Osteocyte (in vitro differentiated cells): Measurements from ENCODE around the gene CIAO3. TPM values are rescaled to one million over a fixed set of nuclear protein-coding genes. Genes with fewer than 3 reads are reported as not detected.

ENCODE experiments used
- DNase-seq: peaks from one replicate; pipeline ENCODE4 v3.0.0; 2021; ENCODE audit warnings: mixed read lengths; ENCODE audit not compliant: unreplicated experiment; ENCODE audit errors: extremely low spot score
- H3K27ac Mint-ChIP-seq: one replicate; pipeline ENCODE4 v1.8.0; 2021; ENCODE audit warnings: mild to moderate bottlenecking, mixed read lengths; ENCODE audit not compliant: unreplicated experiment
- H3K27me3 Mint-ChIP-seq: one replicate; pipeline ENCODE4 v1.8.0; 2021; ENCODE audit warnings: mixed read lengths; ENCODE audit not compliant: unreplicated experiment
- H3K36me3 Mint-ChIP-seq: one replicate; pipeline ENCODE4 v1.8.0; 2021; ENCODE audit warnings: mixed read lengths; ENCODE audit not compliant: unreplicated experiment
- H3K4me1 Mint-ChIP-seq: one replicate; pipeline ENCODE4 v1.8.0; 2021; ENCODE audit warnings: mixed read lengths; ENCODE audit not compliant: unreplicated experiment
- H3K4me3 Mint-ChIP-seq: one replicate; pipeline ENCODE4 v1.8.0; 2021; ENCODE audit warnings: mild to moderate bottlenecking, moderate library complexity, mixed read lengths; ENCODE audit not compliant: unreplicated experiment
- H3K9me3 Mint-ChIP-seq: one replicate; pipeline ENCODE4 v1.8.0; 2021; ENCODE audit warnings: mixed read lengths; ENCODE audit not compliant: unreplicated experiment
- CTCF ChIP-seq: fragments of 200-600 bp; sonication (generic); IDR thresholded peaks from 2 replicates; pipeline ENCODE4 v1.5.0; 2021; ENCODE audit warnings: antibody characterized with exemption, mild to moderate bottlenecking, moderate library complexity
- total RNA-seq: library from RNA; stranded (reverse); gene quantifications from 2 replicates; pipeline ENCODE4 v1.2.1, GENCODE V29; 2021

The CIAO3 gene
- total RNA-seq, 1 donor from 2014 or later, result 31.4 TPM

- no peak overlapping the region for H3K27ac Mint-ChIP-seq
- H3K9me3 Mint-ChIP-seq, result no peaks in the 10 kb centered on the region
- H3K4me1 Mint-ChIP-seq, result no peaks in the 10 kb centered on the region
- H3K36me3 Mint-ChIP-seq, result no peaks in the 10 kb centered on the region
- H3K4me3 Mint-ChIP-seq, result no peak overlapping the region
- H3K27me3 Mint-ChIP-seq, result no peaks in the 10 kb centered on the region
- no peak for TF ChIP-seq CTCF
- DNase-seq, result no peak
Measured at GRCh38 chr16:769184-769784, 28.5 kb upstream of the CIAO3 start.

DNA sequence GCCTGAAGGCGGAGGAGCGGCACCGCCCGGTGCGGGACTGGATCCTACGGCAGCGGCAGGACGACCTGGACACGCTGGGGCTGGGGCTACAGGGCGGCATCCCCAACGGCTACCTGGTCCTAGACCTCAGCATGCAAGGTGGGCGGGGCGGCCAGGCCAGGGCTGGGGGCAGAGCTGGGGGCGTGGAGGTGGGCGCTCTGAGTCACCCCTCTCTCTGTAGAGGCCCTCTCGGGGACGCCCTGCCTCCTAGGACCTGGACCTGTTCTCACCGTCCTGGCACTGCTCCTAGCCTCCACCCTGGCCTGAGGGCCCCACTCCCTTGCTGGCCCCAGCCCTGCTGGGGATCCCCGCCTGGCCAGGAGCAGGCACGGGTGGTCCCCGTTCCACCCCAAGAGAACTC lies 27.6 kb upstream of the CIAO3 start:
- TF ChIP-seq CTCF, result no peak

DNA sequence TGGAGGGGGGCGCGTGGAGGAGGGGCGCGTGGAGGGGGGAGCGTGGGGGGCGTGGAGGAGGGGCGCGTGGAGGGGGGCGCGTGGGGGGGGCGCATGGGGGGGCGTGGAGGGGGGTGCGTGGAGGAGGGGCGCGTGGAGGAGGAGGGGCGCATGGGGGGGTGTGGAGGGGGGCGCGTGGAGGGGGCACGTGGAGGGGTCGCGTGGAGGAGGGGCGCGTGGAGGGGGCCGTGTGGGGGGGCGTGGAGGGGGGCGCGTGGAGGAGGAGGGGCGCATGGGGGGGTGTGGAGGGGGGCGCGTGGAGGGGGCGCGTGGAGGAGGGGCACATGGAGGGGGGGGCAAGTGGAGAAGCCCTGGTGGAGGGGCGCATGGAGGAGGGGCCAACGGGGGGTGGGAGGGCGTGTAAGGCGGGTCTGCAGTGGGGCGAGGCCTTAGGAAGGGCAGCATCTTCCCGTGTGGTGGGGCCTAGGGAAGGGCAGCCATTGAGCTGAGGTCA lies 27.0 kb upstream of the CIAO3 start:
- Mint-ChIP-seq H3K9me3 (no peaks in the 10 kb centered on the region), H3K27ac (no peak overlapping the region), H3K27me3 (no peaks in the 10 kb centered on the region), H3K36me3 (no peaks in the 10 kb centered on the region), H3K4me3 (no peak overlapping the region), H3K4me1 (no peaks in the 10 kb centered on the region)
- no peak for TF ChIP-seq CTCF
- no peak for DNase-seq

More for the DNA sequence above, 27.6 kb upstream of the CIAO3 start:
- no peaks in the 10 kb centered on the region for H3K27me3 Mint-ChIP-seq
- no peaks in the 10 kb centered on the region for H3K9me3 Mint-ChIP-seq
- H3K36me3 Mint-ChIP-seq, result no peaks in the 10 kb centered on the region
- no peaks in the 10 kb centered on the region for H3K4me1 Mint-ChIP-seq
- no peak overlapping the region for H3K27ac Mint-ChIP-seq
- DNase-seq, result no peak
- no peak overlapping the region for H3K4me3 Mint-ChIP-seq

- no peak for DNase-seq
- H3K4me1 Mint-ChIP-seq, result no peaks in the 10 kb centered on the region
- H3K27me3 Mint-ChIP-seq, result no peaks in the 10 kb centered on the region
- H3K27ac Mint-ChIP-seq, result no peak overlapping the region
- H3K9me3 Mint-ChIP-seq, result no peaks in the 10 kb centered on the region
- no peaks in the 10 kb centered on the region for H3K36me3 Mint-ChIP-seq
- H3K4me3 Mint-ChIP-seq, result no peak overlapping the region
- no peak for TF ChIP-seq CTCF
Measured at GRCh38 chr16:766820-767640, 26.2 kb upstream of the CIAO3 start.

DNA sequence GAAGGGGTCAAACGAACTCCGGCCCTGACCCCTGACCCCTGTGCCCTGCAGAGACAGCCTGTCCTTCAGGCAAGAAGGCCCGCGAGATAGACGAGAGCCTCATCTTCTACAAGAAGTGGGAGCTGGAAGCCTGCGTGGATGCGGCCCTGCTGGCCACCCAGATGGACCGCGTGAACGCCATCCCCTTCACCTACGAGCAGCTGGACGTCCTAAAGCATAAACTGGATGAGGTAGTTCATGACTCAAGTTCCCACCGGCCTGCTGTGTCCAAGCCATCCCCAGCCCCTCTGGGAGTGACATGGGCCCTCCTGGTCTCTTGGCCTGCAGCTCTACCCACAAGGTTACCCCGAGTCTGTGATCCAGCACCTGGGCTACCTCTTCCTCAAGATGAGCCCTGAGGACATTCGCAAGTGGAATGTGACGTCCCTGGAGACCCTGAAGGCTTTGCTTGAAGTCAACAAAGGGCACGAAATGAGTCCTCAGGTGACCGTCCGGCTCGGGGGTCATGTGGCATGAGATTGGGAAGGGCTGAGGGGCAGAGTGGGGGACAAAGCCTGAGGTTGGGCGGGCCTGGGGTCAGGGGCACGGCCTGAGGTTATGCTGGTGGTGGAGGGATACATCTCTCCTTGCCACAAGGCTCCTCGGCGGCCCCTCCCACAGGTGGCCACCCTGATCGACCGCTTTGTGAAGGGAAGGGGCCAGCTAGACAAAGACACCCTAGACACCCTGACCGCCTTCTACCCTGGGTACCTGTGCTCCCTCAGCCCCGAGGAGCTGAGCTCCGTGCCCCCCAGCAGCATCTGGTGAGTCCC lies 25.4 kb upstream of the CIAO3 start:
- H3K27ac Mint-ChIP-seq, result no peak overlapping the region
- no peak overlapping the region for H3K4me3 Mint-ChIP-seq
- H3K4me1 Mint-ChIP-seq, result no peaks in the 10 kb centered on the region
- DNase-seq, result no peak
- no peaks in the 10 kb centered on the region for H3K9me3 Mint-ChIP-seq
- H3K36me3 Mint-ChIP-seq, result no peaks in the 10 kb centered on the region
- TF ChIP-seq CTCF, result no peak
- H3K27me3 Mint-ChIP-seq, result no peaks in the 10 kb centered on the region
